K562 (cell line): ENCODE measurements around the gene HIVEP2. TPM values are rescaled to one million over a fixed set of nuclear protein-coding genes. Genes with fewer than 3 reads are reported as not detected.

ENCODE experiments used
- ATAC-seq: fragments of 200-7000 bp; cut with Tn5 transposase; 3 replicates; pipeline ENCODE4 v1.9.1; 2020; ENCODE audit warnings: moderate library complexity
- BruUV-seq: library from RNA; stranded (reverse); fragments of 400-500 nt; replicated peaks from 2 replicates; lab custom pipeline; 2021; lab: Mats Ljungman, UMichigan
- CTCF ChIA-PET: fragments of 300-600 bp; formaldehyde crosslinking; extraction: SDS; loops from one replicate; lab custom pipeline; 2021; ENCODE audit warnings: low intra/inter-chr PET ratio; lab: Yijun Ruan, JAX
- POLR2A ChIA-PET: fragments of 300-600, 350-650 bp; sonication (Branson Sonifier 250); formaldehyde crosslinking; extraction: SDS; loops from one replicate; lab custom pipeline; 2021; ENCODE audit warnings: antibody characterized with exemption, inconsistent platforms; lab: Yijun Ruan, JAX
- DNase-seq, 4 experiments: peaks; one replicate each; pipeline versions ENCODE4 v3.0.0 to v3.0.0-alpha.2; 2011 to 2018; ENCODE audit warnings: low spot score in 3 of 4, mixed read lengths in 3 of 4; ENCODE audit errors: extremely low read depth in 1 of 4
- FAIRE-seq: peaks from 2 replicates; lab custom pipeline; 2011; peaks lifted over from hg19 to GRCh38; lab: Jason Lieb, UNC
- H2AFZ ChIP-seq: 2 replicates; pipeline ENCODE4 v1.6.0; 2011; ENCODE audit warnings: low read depth, low read length, control low read depth, inconsistent platforms
- H3K27ac ChIP-seq: fragments of 200-600 bp; 3 replicates; pipeline ENCODE4 v1.8.0; 2011; ENCODE audit warnings: low read depth, mild to moderate bottlenecking, control low read depth, inconsistent platforms, low read length, moderate library complexity, mixed read lengths; ENCODE audit errors: extremely low read depth
- H3K27me3 ChIP-seq, 2 experiments: fragments of 300-600 bp in 1 of 2; 2 replicates in 1 of 2; 3 replicates in 1 of 2; pipeline versions ENCODE4 v1.6.0 to v1.8.0; 2011; ENCODE audit warnings: inconsistent platforms in 2 of 2, low read length in 2 of 2, mild to moderate bottlenecking in 1 of 2, mixed read lengths in 1 of 2, moderate library complexity in 1 of 2; ENCODE audit not compliant: control insufficient read depth in 2 of 2, insufficient read depth in 2 of 2
- H3K36me3 ChIP-seq: fragments of 300-600 bp; 3 replicates; pipeline ENCODE4 v1.8.0; 2011; ENCODE audit warnings: mild to moderate bottlenecking, low read length, inconsistent platforms; ENCODE audit not compliant: control insufficient read depth, insufficient read depth
- H3K4me1 ChIP-seq, 2 experiments: fragments of 200-600 bp in 1 of 2; replicated peaks in 1 of 2; 2 replicates in 1 of 2; 3 replicates in 1 of 2; pipeline versions ENCODE4 v1.5.1 to v1.8.0; 2011; ENCODE audit warnings: inconsistent platforms in 2 of 2, low read length in 2 of 2, mild to moderate bottlenecking in 1 of 2, mixed read lengths in 1 of 2, moderate library complexity in 1 of 2; ENCODE audit not compliant: control insufficient read depth in 2 of 2, insufficient read depth in 2 of 2
- H3K4me2 ChIP-seq: 2 replicates; pipeline ENCODE4 v1.6.1; 2011; ENCODE audit warnings: low read length, control low read depth, inconsistent platforms, mixed read lengths; ENCODE audit not compliant: insufficient read depth
- H3K4me3 ChIP-seq: fragments of 200-600 bp; sonication (generic), shearing (Covaris generic); 2 replicates; pipeline ENCODE4 v1.5.1; 2016; ENCODE audit warnings: control low read depth, inconsistent platforms
- H3K79me2 ChIP-seq: fragments of 200-600 bp; 3 replicates; pipeline ENCODE4 v1.8.0; 2011; ENCODE audit warnings: low read length, inconsistent platforms; ENCODE audit not compliant: control insufficient read depth, insufficient read depth
- H3K9ac ChIP-seq, 2 experiments: 2 replicates each; pipeline versions ENCODE4 v1.6.0 to v1.6.1; 2011; ENCODE audit warnings: low read depth in 2 of 2, low read length in 2 of 2, control low read depth in 1 of 2, inconsistent platforms in 1 of 2, mild to moderate bottlenecking in 1 of 2, mixed read lengths in 1 of 2; ENCODE audit not compliant: insufficient read depth in 1 of 2
- H3K9me1 ChIP-seq: one replicate; pipeline ENCODE4 v1.6.0; 2011; ENCODE audit warnings: inconsistent platforms, mild to moderate bottlenecking, low read length, moderate library complexity; ENCODE audit not compliant: control insufficient read depth, insufficient read depth
- H3K9me3 ChIP-seq: replicated peaks from 2 replicates; pipeline ENCODE4 v1.5.1; 2011; ENCODE audit warnings: low read depth, low read length, inconsistent platforms; ENCODE audit not compliant: control insufficient read depth, insufficient read depth
- H4K20me1 ChIP-seq: replicated peaks from 2 replicates; pipeline ENCODE4 v1.6.1; 2011; ENCODE audit warnings: low read length, inconsistent platforms, mixed read lengths; ENCODE audit not compliant: control insufficient read depth, insufficient read depth
- E2F1 ChIP-seq: sonication (generic); formaldehyde crosslinking; IDR thresholded peaks from 2 replicates; pipeline ENCODE4 v1.8.1; 2023; ENCODE audit warnings: mild to moderate bottlenecking, missing genetic modification reagents, moderate library complexity
- ETV1 ChIP-seq: fragments of 450-650 bp; conservative IDR thresholded peaks from 2 replicates; pipeline ENCODE4 v1.6.1; 2016; ENCODE audit warnings: missing genetic modification characterization, control low read depth, low read depth, missing compliant biosample characterization
- MTA1 ChIP-seq: fragments of 450-650 bp; IDR thresholded peaks from 2 replicates; pipeline ENCODE4 v1.6.1; 2017; ENCODE audit warnings: borderline replicate concordance
- NR2C2 ChIP-seq, 2 experiments: fragments of 200-800 bp in 1 of 2; sonication (Bioruptor generic) in 1 of 2; sonication (generic) in 1 of 2; formaldehyde crosslinking in 1 of 2; IDR thresholded peaks; 2 replicates each; pipeline versions ENCODE4 v1.6.1 to v1.8.0; 2016 to 2022; ENCODE audit warnings: mild to moderate bottlenecking in 1 of 2, missing compliant biosample characterization in 1 of 2, missing genetic modification characterization in 1 of 2, missing genetic modification reagents in 1 of 2
- PTTG1 ChIP-seq: fragments of 450-650 bp; IDR thresholded peaks from 2 replicates; pipeline ENCODE4 v1.6.1; 2016; ENCODE audit warnings: low read depth, mild to moderate bottlenecking, missing genetic modification characterization, missing compliant biosample characterization
- TOE1 ChIP-seq, 2 experiments: fragments of 450-650 bp in 1 of 2; sonication (generic) in 1 of 2; formaldehyde crosslinking in 1 of 2; IDR thresholded peaks; 2 replicates each; pipeline versions ENCODE4 v1.7.1 to v1.8.0; 2016 to 2022; ENCODE audit warnings: borderline replicate concordance in 2 of 2, mild to moderate bottlenecking in 2 of 2, antibody characterized with exemption in 1 of 2, inconsistent platforms in 1 of 2, low read depth in 1 of 2, missing genetic modification reagents in 1 of 2, moderate library complexity in 1 of 2
- U2AF2 ChIP-seq: fragments of 200-400 bp; formaldehyde crosslinking; optimal IDR thresholded peaks from 2 replicates; pipeline ENCODE3; 2017; ENCODE audit warnings: low read depth, mild to moderate bottlenecking, low read length
- ZFP1 ChIP-seq: fragments of 450-650 bp; formaldehyde crosslinking; IDR thresholded peaks from 2 replicates; pipeline ENCODE4 v1.4.0; 2020; ENCODE audit warnings: mild to moderate bottlenecking, mixed read lengths
- ZNF184 ChIP-seq: sonication (generic); formaldehyde crosslinking; IDR thresholded peaks from 2 replicates; pipeline ENCODE4 v1.5.0; 2020; ENCODE audit warnings: missing genetic modification reagents
- ZNF24 ChIP-seq: fragments of 450-650 bp; IDR thresholded peaks from 2 replicates; pipeline ENCODE4 v1.6.1; 2016
- WGBS: fragments of 100-300 bp; shearing (Covaris generic); methylation state at CpG from one replicate; pipeline ENCODE4 v1.1.6; 2016; ENCODE audit warnings: low coverage, mixed read lengths; ENCODE audit not compliant: insufficient coverage; ENCODE audit errors: missing lambda C conversion rate; 5-methylcytosine and 5-hydroxymethylcytosine counted together
- in situ Hi-C: fragments of 300-500 bp; cut with MboI; formaldehyde crosslinking; loops from 4 replicates; pipeline ENCODE4 v1.15.0; 2018; ENCODE audit warnings: inconsistent platforms, mixed read lengths
- intact Hi-C: fragments of 100-400 bp; cut with micrococcal nuclease; formaldehyde crosslinking; loops from 2 replicates; pipeline ENCODE4 v1.14.2; 2022
- polyA plus RNA-seq, 8 experiments: library from polyadenylated mRNA; depleted of rRNA in 4 of 8; stranded (reverse) in 5 of 8; unstranded in 3 of 8; fragments of >200 nt; fragmentation: Nextera tagmentation in 2 of 8; fragmentation: Illumina TruSeq in 1 of 8; extraction: Ambion mirVana in 2 of 8; extraction: Trizol in 1 of 8; gene quantifications; 2 replicates each; pipeline versions ENCODE4 v1.2.1 to v1.2.3, GENCODE V29; 2011 to 2014; ENCODE audit warnings: inconsistent platforms in 1 of 8, missing spikeins in 1 of 8
- total RNA-seq, 7 experiments: library from RNA; depleted of rRNA in 6 of 7; stranded (reverse); fragments of >200 nt in 6 of 7; fragmentation: Illumina TruSeq in 2 of 7; extraction: Trizol in 2 of 7; gene quantifications; 2 replicates each; pipeline versions ENCODE4 v1.2.1 to v1.2.3, GENCODE V29; 2011 to 2021; ENCODE audit warnings: low replicate concordance in 1 of 7

HIVEP2 gene
- total and polyA plus RNA-seq, 9 of the 15 experiments (the other 6 are each of a cell fraction or from before 2014, with no cell fraction given): under 0.01 to 1.2 (median 0.31) TPM

- intact Hi-C loops: no loop called here
- no peak for TF ChIP-seq TOE1 (IDR thresholded peaks at IDR 0.05; ENCODE audit: borderline replicate concordance)
- no peak for TF ChIP-seq TOE1 (CRISPR knock-in tag; IDR thresholded peaks at IDR 0.05; ENCODE audit: borderline replicate concordance, low read depth)
- TF ChIP-seq E2F1: no peak
- no peak for TF ChIP-seq ZNF184
- TF ChIP-seq, all 486 proteins: peak for 0
- H2AFZ ChIP-seq: no peak overlapping the region
- DNase-seq (no peak), ATAC-seq (no peak), FAIRE-seq (no peak)
- no peaks in the 10 kb centered on the region for H3K9me3 ChIP-seq
- WGBS: 0% methylated on average over 1 of the region's 1 CpG
- no peaks in the 10 kb centered on the region for H4K20me1 ChIP-seq
- BruUV-seq: no TSS peak
- H3K27ac ChIP-seq: no peak overlapping the region
- H3K4me3 ChIP-seq: no peak overlapping the region
- no peaks in the 10 kb centered on the region for H3K9me1 ChIP-seq
- no peaks in the 10 kb centered on the region for H3K4me1 ChIP-seq
- in situ Hi-C loops: no loop called here
- no peak overlapping the region for H3K4me2 ChIP-seq
- no peak overlapping the region for H3K9ac ChIP-seq
- ChIA-PET CTCF (no interaction called here), POLR2A (no interaction called here)
- no peaks in the 10 kb centered on the region for H3K27me3 ChIP-seq
- no peaks in the 10 kb centered on the region for H3K36me3 ChIP-seq
- no peaks in the 10 kb centered on the region for H3K79me2 ChIP-seq
Measured at GRCh38 chr6:142802124-142802523, 142.9 kb downstream of the HIVEP2 start.

- Histone ChIP-seq H3K9me1 (no peaks in the 10 kb centered on the region), H4K20me1 (no peaks in the 10 kb centered on the region), H3K36me3 (no peaks in the 10 kb centered on the region), H3K9me3 (no peaks in the 10 kb centered on the region), H2AFZ (no peak overlapping the region), H3K27ac (no peak overlapping the region), H3K9ac (no peak overlapping the region), H3K4me2 (no peak overlapping the region), H3K79me2 (no peaks in the 10 kb centered on the region), H3K4me1 (no peaks in the 10 kb centered on the region), H3K4me3 (no peak overlapping the region), H3K27me3 (no peaks in the 10 kb centered on the region)
- no peak for FAIRE-seq
- no TSS peak for BruUV-seq
- DNase-seq: no peak
- ChIA-PET CTCF (no interaction called here), POLR2A (no interaction called here)
- intact Hi-C loops (no loop called here), in situ Hi-C loops (no loop called here)
- ATAC-seq: no peak
- TF ChIP-seq PTTG1 (tag) (no peak), ZFP1 (CRISPR knock-in tag) (no peak), ZNF24 (no peak), MTA1 (no peak), NR2C2 (CRISPR knock-in tag; IDR thresholded peaks at IDR 0.05) (no peak), NR2C2 (tag; IDR thresholded peaks at IDR 0.05) (no peak), ETV1 (tag) (no peak), U2AF2 (no peak)
Measured at GRCh38 chr6:142800240-142800639, 144.7 kb downstream of the HIVEP2 start.
